Neural cell (in vitro differentiated cells): ENCODE measurements around the gene TFCP2.

Source experiments
- CTCF ChIP-seq: fragments of 450-650 bp; IDR thresholded peaks from 2 replicates; pipeline ENCODE4 v1.5.1; 2014; ENCODE audit warnings: antibody characterized with exemption, mild to moderate bottlenecking, moderate library complexity; ENCODE audit not compliant: poor library complexity, severe bottlenecking
- EP300 ChIP-seq: fragments of 450-650 bp; conservative IDR thresholded peaks from 2 replicates; pipeline ENCODE4 v1.6.1; 2014; ENCODE audit warnings: antibody characterized with exemption, mild to moderate bottlenecking, moderate library complexity; ENCODE audit not compliant: poor library complexity, severe bottlenecking
- EZH2 ChIP-seq: fragments of 200-600, 300-800 bp; shearing (Covaris generic), sonication (generic); IDR thresholded peaks from 2 replicates; pipeline ENCODE4 v1.6.1; 2014; ENCODE audit warnings: antibody characterized with exemption, low read length, borderline replicate concordance, mild to moderate bottlenecking; ENCODE audit not compliant: insufficient read depth, poor library complexity, severe bottlenecking
- MXI1 ChIP-seq: fragments of 450-650 bp; conservative IDR thresholded peaks from 2 replicates; pipeline ENCODE4 v1.6.1; 2014; ENCODE audit warnings: antibody characterized with exemption, mild to moderate bottlenecking; ENCODE audit not compliant: poor library complexity, severe bottlenecking
- POLR2AphosphoS5 ChIP-seq: IDR thresholded peaks from 2 replicates; pipeline ENCODE4 v1.6.1; 2012
- RAD21 ChIP-seq: fragments of 450-650 bp; conservative IDR thresholded peaks from 2 replicates; pipeline ENCODE4 v1.6.1; 2014; ENCODE audit warnings: antibody characterized with exemption, mild to moderate bottlenecking, moderate library complexity
- REST ChIP-seq: IDR thresholded peaks from 2 replicates; pipeline ENCODE4 v1.6.1; 2012; ENCODE audit warnings: borderline replicate concordance
- SMC3 ChIP-seq: fragments of 450-650 bp; conservative IDR thresholded peaks from 2 replicates; pipeline ENCODE4 v1.6.1; 2014; ENCODE audit warnings: antibody characterized with exemption, mild to moderate bottlenecking, moderate library complexity; ENCODE audit not compliant: poor library complexity
- TAF1 ChIP-seq: IDR thresholded peaks from 2 replicates; pipeline ENCODE4 v1.6.1; 2012; ENCODE audit warnings: low read depth

- TF ChIP-seq CTCF (no peak), POLR2AphosphoS5 (no peak), EP300 (no peak), EZH2 (no peak), RAD21 (no peak), REST (no peak), TAF1 (no peak), SMC3 (no peak), MXI1 (no peak)
Observed at GRCh38 chr12:51210690-51211395, 37.9 kb upstream of the TFCP2 start.
